Muscle layer of duodenum (tissue), 2 donors: Measurements from ENCODE around the gene ZEB1.

Source experiments
- H3K27ac ChIP-seq: one replicate; pipeline ENCODE4 v1.7.0; 2013; ENCODE audit warnings: mild to moderate bottlenecking, low read length
- H3K27me3 ChIP-seq: one replicate; pipeline ENCODE4 v1.7.0; 2013; ENCODE audit warnings: low read depth, mild to moderate bottlenecking, control low read depth, low read length
- H3K36me3 ChIP-seq, 2 donors: one replicate each; pipeline ENCODE4 v1.7.0; 2013; ENCODE audit warnings: low read length in 2 of 2, control low read depth in 1 of 2, mild to moderate bottlenecking in 1 of 2; ENCODE audit not compliant: insufficient read depth in 2 of 2, control insufficient read depth in 1 of 2
- H3K4me1 ChIP-seq, 2 donors: one replicate each; pipeline ENCODE4 v1.7.0; 2013; ENCODE audit warnings: low read length in 2 of 2, mild to moderate bottlenecking in 2 of 2, control low read depth in 1 of 2, moderate library complexity in 1 of 2; ENCODE audit not compliant: insufficient read depth in 2 of 2, control insufficient read depth in 1 of 2
- H3K4me3 ChIP-seq, 2 donors: one replicate each; pipeline ENCODE4 v1.7.0; 2013; ENCODE audit warnings: low read length in 2 of 2, low read depth in 1 of 2, mild to moderate bottlenecking in 1 of 2
- H3K9me3 ChIP-seq, 2 donors: one replicate each; pipeline ENCODE4 v1.7.0; 2013; ENCODE audit warnings: low read length in 2 of 2, control low read depth in 1 of 2, mild to moderate bottlenecking in 1 of 2; ENCODE audit not compliant: control insufficient read depth in 1 of 2
- donor health status: healthy.

ZEB1 gene

DNA sequence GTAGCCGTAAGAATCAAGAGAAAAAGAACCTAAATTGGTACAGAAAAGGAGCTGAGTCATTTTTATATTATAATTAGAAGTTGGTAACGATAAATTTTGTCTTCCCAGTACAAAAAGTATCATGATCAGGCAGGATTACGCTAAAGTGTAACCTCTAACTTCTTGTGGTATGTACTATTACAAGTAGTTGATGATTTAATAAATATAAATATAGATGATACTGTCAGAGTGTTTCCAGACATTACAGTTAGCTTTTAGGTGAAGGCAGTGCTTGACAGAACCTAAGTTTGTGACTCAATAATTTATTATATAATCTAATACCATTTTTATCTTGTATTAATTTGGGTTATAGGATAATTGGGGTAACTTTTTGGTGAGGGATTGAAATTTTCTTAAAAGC is 53.4 kb downstream of the ZEB1 start:
- Histone ChIP-seq H3K27ac (no peak overlapping the region), H3K9me3 (no peaks in the 10 kb centered on the region), H3K27me3 (no peaks in the 10 kb centered on the region), H3K36me3 (no peaks in the 10 kb centered on the region), H3K4me3 (no peak overlapping the region), H3K4me1 (peaks cover 0 to 18% of the 10 kb centered on the region in 2 donors)

DNA sequence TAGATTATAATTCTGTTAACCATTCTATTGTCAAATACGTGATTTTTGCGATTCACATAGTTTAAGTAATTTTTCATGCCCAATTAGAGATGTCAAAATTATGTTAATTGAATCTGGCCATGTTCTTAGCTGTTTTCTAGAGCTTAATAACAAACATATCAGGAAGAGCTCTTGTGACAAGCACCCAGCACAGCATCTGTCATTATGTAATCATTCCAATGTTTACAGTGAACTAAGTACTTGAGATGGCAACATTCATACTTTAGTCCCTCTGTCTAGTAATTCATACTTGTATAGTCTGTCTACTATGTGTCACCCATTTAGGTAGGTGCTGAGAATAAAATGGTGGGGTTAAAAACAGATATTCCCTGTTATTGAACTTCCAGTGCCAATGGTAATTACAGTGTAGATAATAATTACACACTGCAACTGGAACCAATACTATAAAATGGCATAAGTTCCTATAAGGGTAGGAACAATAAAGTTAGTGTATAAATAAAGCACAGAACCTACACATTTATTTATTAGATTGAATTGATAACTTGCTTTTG is 55.2 kb downstream of the ZEB1 start:
- H3K4me3 ChIP-seq = no peak overlapping the region
- no peak overlapping the region for H3K27ac ChIP-seq
- no peaks in the 10 kb centered on the region for H3K9me3 ChIP-seq
- peaks cover 0 to 18% of the 10 kb centered on the region in 2 donors for H3K4me1 ChIP-seq
- H3K36me3 ChIP-seq = no peaks in the 10 kb centered on the region
- no peaks in the 10 kb centered on the region for H3K27me3 ChIP-seq

DNA sequence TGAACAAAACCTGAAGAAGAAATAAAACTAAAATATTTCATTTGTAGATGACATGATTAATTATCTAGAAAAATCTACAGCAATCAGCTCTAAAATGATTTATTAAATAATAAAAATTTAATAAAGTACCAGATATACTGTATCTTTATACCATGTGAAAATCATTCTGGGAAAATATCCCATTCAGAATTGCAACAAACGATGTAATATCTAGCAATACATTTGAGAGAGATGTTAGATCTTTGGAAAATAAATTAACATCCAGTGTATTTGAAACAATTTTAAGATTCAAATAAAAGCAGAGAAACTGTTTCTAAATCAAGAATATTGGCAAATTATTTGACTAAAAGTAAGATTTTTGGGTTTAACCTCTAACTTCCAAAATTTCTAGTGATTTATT is 62.2 kb downstream of the ZEB1 start:
- Histone ChIP-seq H3K27me3 (no peaks in the 10 kb centered on the region), H3K36me3 (no peaks in the 10 kb centered on the region), H3K9me3 (no peaks in the 10 kb centered on the region), H3K4me3 (no peak overlapping the region), H3K4me1 (no peaks in the 10 kb centered on the region), H3K27ac (no peak overlapping the region)

DNA sequence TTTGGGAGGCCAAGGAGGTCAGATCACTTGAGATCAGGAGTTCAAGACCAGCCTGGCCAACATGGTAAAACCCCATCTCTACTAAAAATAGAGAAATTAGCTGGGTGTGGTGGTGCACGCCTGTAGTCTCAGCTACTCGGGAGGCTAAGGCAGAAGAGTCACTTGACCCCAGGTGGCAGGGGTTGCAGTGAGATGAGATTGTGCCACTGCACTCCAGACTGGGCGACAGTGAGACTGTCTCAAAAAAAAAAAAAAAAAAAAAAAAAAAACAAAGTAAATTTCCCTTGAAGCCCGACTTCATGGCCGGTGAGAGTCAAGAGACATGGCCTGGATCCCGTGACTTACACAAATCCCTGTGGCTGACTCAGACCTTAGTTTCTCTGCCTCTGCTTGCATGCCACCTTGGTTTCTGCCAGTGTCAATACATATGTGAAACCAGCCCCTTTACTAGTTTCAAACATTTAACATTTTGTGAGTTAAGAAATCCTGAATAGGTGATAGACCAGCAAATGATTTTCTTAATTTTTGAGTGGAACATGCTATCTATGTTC is 62.8 kb downstream of the ZEB1 start:
- Histone ChIP-seq H3K4me1 (no peaks in the 10 kb centered on the region), H3K4me3 (no peak overlapping the region), H3K27ac (no peak overlapping the region), H3K36me3 (no peaks in the 10 kb centered on the region), H3K27me3 (no peaks in the 10 kb centered on the region), H3K9me3 (no peaks in the 10 kb centered on the region)

DNA sequence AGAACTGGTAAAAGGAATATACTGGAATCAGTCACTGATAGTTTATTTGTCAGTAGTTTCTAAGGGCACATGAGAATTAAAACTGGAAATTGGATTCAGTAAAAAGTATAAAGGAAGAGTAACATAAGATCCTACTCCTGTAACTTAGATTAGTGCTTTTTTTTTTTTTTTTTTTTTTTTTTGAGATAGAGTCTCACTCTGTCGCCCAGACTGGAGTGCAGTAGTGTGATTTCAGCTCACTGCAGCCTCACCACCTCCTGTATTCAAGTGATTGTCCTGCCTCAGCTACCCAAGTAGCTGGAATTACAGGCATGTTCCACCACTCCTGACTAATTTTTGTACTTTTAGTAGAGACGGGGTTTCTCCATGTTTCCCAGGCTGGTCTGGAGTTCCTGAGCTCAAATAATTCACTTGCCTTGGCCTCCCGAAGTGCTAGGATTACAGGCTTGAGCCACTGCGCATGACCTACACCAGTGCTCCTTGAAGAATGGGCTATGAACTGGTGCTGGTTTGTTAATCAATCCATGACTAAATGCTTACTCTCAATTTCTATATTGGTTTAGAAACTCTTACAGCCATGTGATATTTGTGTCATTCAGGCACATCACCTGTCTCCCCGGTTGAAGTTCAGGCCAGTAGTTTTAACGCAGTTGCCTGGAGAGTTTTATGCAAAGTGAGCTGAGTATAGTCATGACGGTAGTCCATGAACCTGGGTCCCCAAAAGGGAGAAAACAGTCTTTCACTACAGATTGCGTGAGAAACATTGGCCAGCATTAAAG is 65.0 kb downstream of the ZEB1 start:
- no peak overlapping the region for H3K4me3 ChIP-seq
- no peaks in the 10 kb centered on the region for H3K27me3 ChIP-seq
- H3K27ac ChIP-seq = no peak overlapping the region
- H3K9me3 ChIP-seq = no peaks in the 10 kb centered on the region
- H3K36me3 ChIP-seq = peaks cover 2 to 11% of the 10 kb centered on the region in 2 donors
- H3K4me1 ChIP-seq = no peaks in the 10 kb centered on the region

DNA sequence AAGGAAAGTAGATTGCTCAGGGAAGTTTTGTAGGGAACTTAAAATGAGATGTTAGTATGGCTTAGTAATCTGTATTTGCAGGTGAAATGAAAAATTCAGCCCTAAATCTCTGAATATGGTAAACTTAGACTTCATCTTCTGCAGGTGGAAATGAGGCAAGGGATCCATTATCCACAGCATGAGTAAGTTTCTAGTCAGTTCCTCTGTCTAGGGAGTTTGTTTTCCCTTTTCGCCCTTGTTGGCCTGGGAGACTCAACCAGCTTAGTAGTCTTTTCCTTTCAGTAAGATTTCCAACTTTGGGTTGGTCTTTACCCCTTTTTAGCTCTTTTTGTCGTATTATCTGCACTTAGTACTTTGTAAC is 65.6 kb downstream of the ZEB1 start:
- H3K4me1 ChIP-seq = no peaks in the 10 kb centered on the region

DNA sequence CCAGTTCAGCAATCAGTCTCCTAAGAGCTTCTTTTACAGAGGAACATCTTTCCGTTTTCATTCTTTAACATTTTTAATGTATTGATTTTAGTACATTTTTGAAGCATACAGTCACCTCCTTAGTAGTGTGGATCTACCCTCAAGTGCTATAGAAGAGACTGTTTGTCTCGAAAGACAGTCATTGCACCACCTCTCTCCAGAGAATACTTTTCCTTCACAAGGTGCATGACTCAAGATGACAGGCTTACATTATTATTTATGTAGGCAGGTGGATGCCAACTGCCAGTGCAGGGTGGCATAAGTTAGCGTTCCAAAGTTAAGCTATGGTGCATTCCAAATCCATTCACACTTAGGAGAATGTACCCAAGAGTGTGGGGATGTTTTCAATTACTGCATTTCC is 71.8 kb downstream of the ZEB1 start:
- peaks cover 0 to 7% of the 10 kb centered on the region in 2 donors for H3K4me1 ChIP-seq
- no peaks in the 10 kb centered on the region for H3K27me3 ChIP-seq
- peaks cover 6 to 17% of the 10 kb centered on the region in 2 donors for H3K36me3 ChIP-seq
- no peaks in the 10 kb centered on the region for H3K9me3 ChIP-seq
- H3K4me3 ChIP-seq = no peak overlapping the region
- no peak overlapping the region for H3K27ac ChIP-seq

More for the DNA sequence above, 65.6 kb downstream of the ZEB1 start:
- Histone ChIP-seq H3K27ac (no peak overlapping the region), H3K27me3 (no peaks in the 10 kb centered on the region), H3K36me3 (peaks cover 6 to 11% of the 10 kb centered on the region in 2 donors), H3K9me3 (no peaks in the 10 kb centered on the region), H3K4me3 (no peak overlapping the region)

DNA sequence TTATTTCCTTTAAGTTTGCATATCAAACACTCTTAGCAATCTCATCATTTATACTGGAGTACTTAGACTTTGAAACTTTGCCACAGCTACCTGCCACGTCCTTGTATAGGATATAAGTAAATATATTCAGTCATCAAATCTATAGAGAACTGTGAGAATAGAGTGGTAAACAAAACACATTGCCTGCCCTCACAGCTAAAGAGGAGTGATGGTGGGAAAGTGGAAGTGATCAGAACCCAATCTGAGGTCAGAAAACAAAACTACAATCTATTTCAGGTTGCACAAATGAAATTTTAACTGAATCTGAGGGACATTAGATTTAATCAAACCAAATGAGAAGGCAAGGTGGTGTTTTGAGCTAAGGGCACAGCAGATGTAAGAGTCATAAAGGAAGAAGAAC is 74.8 kb downstream of the ZEB1 start:
- no peak overlapping the region for H3K27ac ChIP-seq
- peaks cover 0 to 14% of the 10 kb centered on the region in 2 donors for H3K4me1 ChIP-seq
- no peaks in the 10 kb centered on the region for H3K27me3 ChIP-seq
- no peaks in the 10 kb centered on the region for H3K9me3 ChIP-seq
- peaks cover 6% of the 10 kb centered on the region in 2 donors for H3K36me3 ChIP-seq
- H3K4me3 ChIP-seq = no peak overlapping the region

DNA sequence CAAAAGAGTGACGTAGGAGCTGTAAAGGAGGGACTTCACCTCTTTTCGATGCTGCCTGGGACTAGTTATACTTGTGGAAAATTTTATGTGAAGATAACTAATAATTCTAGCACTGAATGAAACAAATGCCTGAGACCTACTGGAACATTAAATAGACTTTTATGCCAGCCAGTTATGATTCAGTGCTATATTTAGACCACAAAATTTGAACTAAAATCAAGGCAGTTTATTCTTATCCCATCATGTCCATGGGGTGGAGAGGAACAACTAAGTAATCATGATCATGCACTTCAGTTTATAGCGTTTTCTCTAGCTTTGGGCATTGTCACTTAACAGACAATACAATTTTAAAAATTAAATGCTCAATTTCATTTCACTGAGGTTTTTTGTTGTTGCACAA is 76.7 kb downstream of the ZEB1 start:
- Histone ChIP-seq H3K9me3 (no peaks in the 10 kb centered on the region), H3K4me1 (peaks cover 0 to 19% of the 10 kb centered on the region in 2 donors), H3K4me3 (no peak overlapping the region), H3K27ac (no peak overlapping the region), H3K27me3 (no peaks in the 10 kb centered on the region), H3K36me3 (peaks cover 0 to 2% of the 10 kb centered on the region in 2 donors)

DNA sequence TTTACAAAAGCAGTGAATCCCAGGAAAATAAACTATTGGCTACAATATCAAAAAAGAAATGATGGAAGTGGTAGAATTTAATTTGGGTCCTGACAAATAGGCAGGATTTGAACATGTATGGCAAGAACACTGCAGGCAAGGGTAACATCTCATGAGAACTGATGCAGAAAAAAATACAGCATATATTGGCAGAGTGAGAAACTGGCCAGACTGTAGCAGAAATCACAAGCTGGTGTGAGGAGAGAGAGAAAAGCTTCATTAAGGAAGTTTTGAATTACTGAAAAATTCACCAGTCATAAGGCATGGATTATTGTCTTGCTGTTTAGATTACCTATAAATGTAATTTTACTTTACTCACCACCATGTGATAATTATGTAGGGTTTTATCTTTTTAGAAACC is 77.4 kb downstream of the ZEB1 start:
- Histone ChIP-seq H3K36me3 (no peaks in the 10 kb centered on the region), H3K4me3 (no peak overlapping the region), H3K27ac (no peak overlapping the region), H3K4me1 (peaks cover 0 to 19% of the 10 kb centered on the region in 2 donors), H3K27me3 (no peaks in the 10 kb centered on the region), H3K9me3 (no peaks in the 10 kb centered on the region)

DNA sequence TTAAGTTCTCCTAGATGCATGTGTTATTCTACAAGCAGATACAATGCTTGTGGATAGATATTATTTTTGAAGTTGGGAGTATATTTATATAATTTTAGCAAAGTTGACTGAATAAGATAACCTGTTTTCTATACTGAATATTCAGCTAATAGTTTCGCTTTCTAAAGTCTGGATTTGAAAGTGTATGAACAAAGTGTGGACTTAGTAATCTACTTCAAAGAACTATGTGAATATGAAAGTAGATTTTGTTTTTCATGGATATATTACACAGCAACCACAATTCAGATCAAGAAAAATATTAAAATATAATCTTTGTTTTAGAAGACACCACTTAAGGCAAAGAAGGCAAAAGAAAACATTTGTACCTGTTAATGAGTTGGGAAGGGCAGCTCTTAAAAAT is 78.8 kb downstream of the ZEB1 start:
- peaks cover 0 to 22% of the 10 kb centered on the region in 2 donors for H3K4me1 ChIP-seq
- H3K36me3 ChIP-seq = no peaks in the 10 kb centered on the region
- H3K9me3 ChIP-seq = no peaks in the 10 kb centered on the region
- H3K4me3 ChIP-seq = no peak overlapping the region
- H3K27me3 ChIP-seq = no peaks in the 10 kb centered on the region
- H3K27ac ChIP-seq = no peak overlapping the region
